ENCODE results near the gene TSHZ2. TPM values are rescaled to one million over a fixed set of nuclear protein-coding genes. Genes with fewer than 3 reads are reported as not detected.

The TSHZ2 gene
- total and polyA plus RNA-seq, 9 of the 15 experiments (the other 6 are each of a cell fraction or from before 2014, with no cell fraction given), result 0.03 to 0.20 (median 0.05) TPM; not detected in 4

DNA sequence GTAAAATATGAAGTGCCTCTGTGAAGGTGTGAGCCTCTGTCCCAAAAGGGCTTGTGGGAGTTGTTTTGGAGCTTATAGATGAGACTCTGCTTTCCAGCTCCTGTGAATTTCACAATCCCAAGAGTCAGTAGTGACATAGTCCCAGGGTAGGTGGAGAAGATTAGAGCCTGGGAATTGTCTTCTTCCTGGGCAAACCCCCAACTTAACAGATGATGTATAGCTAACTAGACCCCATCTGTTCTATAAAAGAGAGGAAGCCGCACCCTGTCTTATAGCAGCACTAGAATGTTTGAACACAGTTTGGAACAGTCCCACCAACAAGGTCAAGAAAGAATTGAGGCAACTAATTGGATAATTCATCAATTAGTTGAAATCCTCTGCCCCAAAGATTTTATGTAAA, 326.8 kb downstream of the TSHZ2 start:
- POLR2A ChIA-PET, result interaction anchor here (1.1 kb wide), 1 partner anchor 12 kb away, joined by 3 read pairs; no protein-coding TSS in a partner anchor

DNA sequence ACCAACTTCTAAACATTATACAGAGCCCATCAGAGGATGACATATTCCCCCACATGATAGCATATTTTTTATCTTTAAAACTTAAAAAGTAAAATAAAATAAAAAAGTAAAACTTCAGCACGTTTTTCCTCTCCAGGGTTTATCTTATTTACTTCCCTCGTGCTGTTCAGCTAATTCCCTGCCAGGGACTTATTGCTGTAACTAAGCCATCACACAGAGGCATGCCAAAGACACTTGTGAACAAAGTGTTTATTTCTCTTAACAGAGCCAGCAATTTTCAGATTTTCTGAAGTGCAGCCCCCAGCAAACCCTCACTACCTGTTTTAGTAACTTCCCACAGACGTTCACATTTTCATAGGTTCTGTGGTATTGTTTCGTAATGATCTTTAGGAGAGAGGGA, 327.7 kb downstream of the TSHZ2 start:
- Histone ChIP-seq H2AFZ (ENCODE audit: low read depth, low read length) (peak overlapping the region; percentile 68), H4K20me1 (replicated peaks; ENCODE audit: control insufficient read depth, insufficient read depth, low read length) (no peaks in the 10 kb centered on the region), H3K4me3 (no peak overlapping the region), H3K79me2 (ENCODE audit: control insufficient read depth, insufficient read depth, low read length) (no peaks in the 10 kb centered on the region), H3K27me3 (ENCODE audit: control insufficient read depth in 2 of 2, insufficient read depth in 2 of 2, low read length in 2 of 2) (no peaks in the 10 kb centered on the region), H3K4me1 (replicated peaks in 1 of 2; ENCODE audit: control insufficient read depth in 2 of 2, insufficient read depth in 2 of 2, low read length in 2 of 2) (peaks cover 2 to 71% of the 10 kb centered on the region in 2 experiments; a peak in 3 of 5 replicates), H3K27ac (ENCODE audit: extremely low read depth, low read depth, low read length) (no peak overlapping the region), H3K9me3 (replicated peaks; ENCODE audit: control insufficient read depth, insufficient read depth, low read depth, low read length) (no peaks in the 10 kb centered on the region), H3K9me1 (ENCODE audit: control insufficient read depth, insufficient read depth, low read length) (no peaks in the 10 kb centered on the region), H3K4me2 (ENCODE audit: insufficient read depth, low read length) (no peak overlapping the region), H3K9ac (ENCODE audit: insufficient read depth in 1 of 2, low read depth in 2 of 2, low read length in 2 of 2) (no peak overlapping the region), H3K36me3 (ENCODE audit: control insufficient read depth, insufficient read depth, low read length) (no peaks in the 10 kb centered on the region)
- ChIA-PET CTCF (ENCODE audit: low intra/inter-chr PET ratio) (no interaction called here), POLR2A (no interaction called here)
- intact Hi-C loops (cut with micrococcal nuclease), result no loop called here
- ATAC-seq, result no peak
- no peak for FAIRE-seq
- in situ Hi-C loops (cut with MboI), result no loop called here
- BruUV-seq (replicated peaks), result no TSS peak
- no peak for DNase-seq (ENCODE audit: extremely low read depth in 1 of 4, low spot score in 3 of 4)
- 15% methylated on average over 4 of the region's 4 CpGs for WGBS (ENCODE audit: insufficient coverage, low coverage, missing lambda C conversion rate)
- TF ChIP-seq CEBPB (tag; IDR thresholded peaks at IDR 0.05), result no peak
- TF ChIP-seq, protein P1, sequence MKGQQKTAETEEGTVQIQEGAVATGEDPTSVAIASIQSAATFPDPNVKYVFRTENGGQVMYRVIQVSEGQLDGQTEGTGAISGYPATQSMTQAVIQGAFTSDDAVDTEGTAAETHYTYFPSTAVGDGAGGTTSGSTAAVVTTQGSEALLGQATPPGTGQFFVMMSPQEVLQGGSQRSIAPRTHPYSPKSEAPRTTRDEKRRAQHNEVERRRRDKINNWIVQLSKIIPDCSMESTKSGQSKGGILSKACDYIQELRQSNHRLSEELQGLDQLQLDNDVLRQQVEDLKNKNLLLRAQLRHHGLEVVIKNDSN (CRISPR knock-in tag; IDR thresholded peaks at IDR 0.05), result no peak
- no peak for TF ChIP-seq BMI1 (IDR thresholded peaks at IDR 0.05; ENCODE audit: low read length)
- no peak for TF ChIP-seq POLR3A (IDR thresholded peaks at IDR 0.05; ENCODE audit: borderline replicate concordance, extremely low read depth, insufficient read depth, insufficient read length)
- TF ChIP-seq, protein P2, sequence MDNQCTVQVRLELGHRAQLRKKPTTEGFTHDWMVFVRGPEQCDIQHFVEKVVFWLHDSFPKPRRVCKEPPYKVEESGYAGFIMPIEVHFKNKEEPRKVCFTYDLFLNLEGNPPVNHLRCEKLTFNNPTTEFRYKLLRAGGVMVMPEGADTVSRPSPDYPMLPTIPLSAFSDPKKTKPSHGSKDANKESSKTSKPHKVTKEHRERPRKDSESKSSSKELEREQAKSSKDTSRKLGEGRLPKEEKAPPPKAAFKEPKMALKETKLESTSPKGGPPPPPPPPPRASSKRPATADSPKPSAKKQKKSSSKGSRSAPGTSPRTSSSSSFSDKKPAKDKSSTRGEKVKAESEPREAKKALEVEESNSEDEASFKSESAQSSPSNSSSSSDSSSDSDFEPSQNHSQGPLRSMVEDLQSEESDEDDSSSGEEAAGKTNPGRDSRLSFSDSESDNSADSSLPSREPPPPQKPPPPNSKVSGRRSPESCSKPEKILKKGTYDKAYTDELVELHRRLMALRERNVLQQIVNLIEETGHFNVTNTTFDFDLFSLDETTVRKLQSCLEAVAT (IDR thresholded peaks at IDR 0.05), result no peak
- TF ChIP-seq GABPA (tag; conservative IDR thresholded peaks at IDR 0.05; ENCODE audit: low read depth), result no peak
- TF ChIP-seq STAT5A (IDR thresholded peaks at IDR 0.05; ENCODE audit: borderline replicate concordance, low read length), result no peak
- no peak for TF ChIP-seq SAP30 (IDR thresholded peaks at IDR 0.05; ENCODE audit: borderline replicate concordance, insufficient read depth, low read depth, low read length, poor library complexity, severe bottlenecking)

More for the DNA sequence above, 326.8 kb downstream of the TSHZ2 start:
- 86% methylated on average over 1 of the region's 1 CpG for WGBS (ENCODE audit: insufficient coverage, low coverage, missing lambda C conversion rate)
- DNase-seq (ENCODE audit: extremely low read depth in 1 of 4, low spot score in 3 of 4), result no peak
- Histone ChIP-seq H3K9me3 (replicated peaks; ENCODE audit: control insufficient read depth, insufficient read depth, low read depth, low read length) (no peaks in the 10 kb centered on the region), H3K9ac (ENCODE audit: insufficient read depth in 1 of 2, low read depth in 2 of 2, low read length in 2 of 2) (no peak overlapping the region), H2AFZ (ENCODE audit: low read depth, low read length) (no peak overlapping the region), H3K4me3 (no peak overlapping the region), H3K36me3 (ENCODE audit: control insufficient read depth, insufficient read depth, low read length) (no peaks in the 10 kb centered on the region), H3K4me1 (replicated peaks in 1 of 2; ENCODE audit: control insufficient read depth in 2 of 2, insufficient read depth in 2 of 2, low read length in 2 of 2) (peaks cover 2 to 77% of the 10 kb centered on the region in 2 experiments; a peak in 3 of 5 replicates), H3K9me1 (ENCODE audit: control insufficient read depth, insufficient read depth, low read length) (no peaks in the 10 kb centered on the region), H3K27me3 (ENCODE audit: control insufficient read depth in 2 of 2, insufficient read depth in 2 of 2, low read length in 2 of 2) (no peaks in the 10 kb centered on the region), H3K4me2 (ENCODE audit: insufficient read depth, low read length) (no peak overlapping the region), H3K79me2 (ENCODE audit: control insufficient read depth, insufficient read depth, low read length) (no peaks in the 10 kb centered on the region), H4K20me1 (replicated peaks; ENCODE audit: control insufficient read depth, insufficient read depth, low read length) (no peaks in the 10 kb centered on the region), H3K27ac (ENCODE audit: extremely low read depth, low read depth, low read length) (no peak overlapping the region)
- no peak for FAIRE-seq
- intact Hi-C loops (cut with micrococcal nuclease), result no loop called here
- no peak for ATAC-seq
- in situ Hi-C loops (cut with MboI), result no loop called here
- BruUV-seq (replicated peaks), result no TSS peak
- TF ChIP-seq GABPB2 (CRISPR knock-in tag; conservative IDR thresholded peaks at IDR 0.05) (no peak), ZNF146 (CRISPR knock-in tag; IDR thresholded peaks at IDR 0.05; ENCODE audit: unreplicated experiment) (no peak), CHD4 (IDR thresholded peaks at IDR 0.05; ENCODE audit: insufficient read depth, insufficient replicate concordance, low read depth, low read length, poor library complexity, severe bottlenecking) (no peak), ZNF699 (CRISPR knock-in tag; IDR thresholded peaks at IDR 0.05; ENCODE audit: insufficient replicate concordance) (no peak), ID3 (CRISPR knock-in tag; IDR thresholded peaks at IDR 0.05) (no peak), ID3 (tag; IDR thresholded peaks at IDR 0.05) (no peak), ZFP1 (CRISPR knock-in tag; IDR thresholded peaks at IDR 0.05) (no peak)
- CTCF ChIA-PET (ENCODE audit: low intra/inter-chr PET ratio), result no interaction called here
